ENCODE measurements around the gene CWF19L1.

Gene CWF19L1

GRCh38 chr10:100222529-100222928 lies 44.9 kb downstream of the CWF19L1 start:
- ATAC-seq (no peak), DNase-seq (no peak)
- Mint-ChIP-seq H3K4me3 (no peak overlapping the region), H3K36me3 (ENCODE audit: low read depth) (peaks cover 49% of the 10 kb centered on the region), H3K27me3 (no peaks in the 10 kb centered on the region), H3K27ac (no peak overlapping the region), H3K9me3 (no peaks in the 10 kb centered on the region), H3K4me1 (peaks cover 10% of the 10 kb centered on the region)

DNA sequence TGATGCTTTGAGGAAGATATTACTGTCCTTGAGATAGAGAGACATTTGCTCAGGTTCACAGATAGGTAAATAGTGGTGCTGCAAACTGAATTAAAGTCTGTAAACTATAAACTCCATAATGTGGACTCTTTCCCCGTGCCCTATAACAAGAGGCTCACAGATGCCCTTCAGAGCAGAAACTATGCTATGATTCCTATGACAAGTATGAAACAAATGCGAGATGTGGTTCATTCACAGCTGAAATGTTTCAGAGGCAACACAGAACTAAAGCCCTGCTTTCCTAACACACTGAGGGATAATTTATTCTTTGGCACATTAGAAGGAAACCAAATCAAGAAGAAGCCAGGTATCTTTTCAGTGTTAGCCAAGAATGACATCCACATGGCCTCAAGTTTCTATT lies 51.4 kb downstream of the CWF19L1 start:
- H3K27ac Mint-ChIP-seq = no peak overlapping the region
- H3K9me3 Mint-ChIP-seq = no peaks in the 10 kb centered on the region
- DNase-seq = no peak
- no peak overlapping the region for H3K4me3 Mint-ChIP-seq
- no peaks in the 10 kb centered on the region for H3K27me3 Mint-ChIP-seq
- ATAC-seq = no peak
- no peaks in the 10 kb centered on the region for H3K4me1 Mint-ChIP-seq
- peaks cover 54% of the 10 kb centered on the region for H3K36me3 Mint-ChIP-seq (ENCODE audit: low read depth)

DNA sequence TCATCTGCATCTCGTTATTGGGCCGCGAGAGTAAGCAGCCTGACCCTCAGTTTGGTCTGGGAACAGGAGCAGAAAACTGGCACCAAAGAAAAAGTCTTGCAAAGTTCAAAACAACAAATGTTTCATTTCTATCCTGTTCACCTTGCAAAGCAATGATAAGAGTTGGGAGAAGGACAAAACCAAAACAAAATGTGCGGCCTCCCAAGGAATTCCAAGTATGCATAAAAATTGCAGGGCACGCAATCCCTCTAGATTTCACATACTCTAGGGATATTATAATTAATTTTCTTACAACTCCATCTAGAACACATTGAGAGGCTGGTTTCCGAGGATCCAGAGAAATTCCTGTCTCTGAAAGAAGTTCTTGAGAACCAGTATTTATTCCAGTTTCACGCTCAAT lies 58.1 kb downstream of the CWF19L1 start:
- no peaks in the 10 kb centered on the region for H3K27me3 Mint-ChIP-seq
- no peaks in the 10 kb centered on the region for H3K9me3 Mint-ChIP-seq
- H3K36me3 Mint-ChIP-seq (ENCODE audit: low read depth) = peaks cover 42% of the 10 kb centered on the region
- H3K4me3 Mint-ChIP-seq = no peak overlapping the region
- ATAC-seq (no peak), DNase-seq (no peak)
- no peak overlapping the region for H3K27ac Mint-ChIP-seq
- no peaks in the 10 kb centered on the region for H3K4me1 Mint-ChIP-seq

DNA sequence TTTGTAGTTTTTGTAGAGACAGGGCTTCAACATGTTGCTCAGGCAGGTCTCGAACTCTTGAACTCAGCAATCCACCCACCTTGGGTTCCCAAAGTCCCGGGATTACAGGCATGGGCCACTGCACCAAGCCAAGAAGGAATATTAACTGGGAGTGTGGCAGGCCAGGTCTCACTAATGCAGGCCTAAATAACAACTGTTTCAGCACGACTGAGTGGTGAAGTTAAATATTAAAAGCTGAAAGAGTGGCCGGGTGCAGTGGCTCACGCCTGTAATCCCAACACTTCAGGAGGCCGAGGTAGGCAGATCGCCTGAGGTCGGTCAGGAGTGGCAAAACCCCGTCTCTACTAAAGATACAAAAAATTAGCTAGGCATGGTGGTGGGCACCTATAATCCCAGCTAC lies 59.2 kb downstream of the CWF19L1 start:
- Mint-ChIP-seq H3K4me1 (no peaks in the 10 kb centered on the region), H3K27ac (no peak overlapping the region), H3K9me3 (no peaks in the 10 kb centered on the region), H3K4me3 (no peak overlapping the region), H3K36me3 (ENCODE audit: low read depth) (peaks cover 43% of the 10 kb centered on the region), H3K27me3 (no peaks in the 10 kb centered on the region)
- ATAC-seq = no peak
- no peak for DNase-seq

DNA sequence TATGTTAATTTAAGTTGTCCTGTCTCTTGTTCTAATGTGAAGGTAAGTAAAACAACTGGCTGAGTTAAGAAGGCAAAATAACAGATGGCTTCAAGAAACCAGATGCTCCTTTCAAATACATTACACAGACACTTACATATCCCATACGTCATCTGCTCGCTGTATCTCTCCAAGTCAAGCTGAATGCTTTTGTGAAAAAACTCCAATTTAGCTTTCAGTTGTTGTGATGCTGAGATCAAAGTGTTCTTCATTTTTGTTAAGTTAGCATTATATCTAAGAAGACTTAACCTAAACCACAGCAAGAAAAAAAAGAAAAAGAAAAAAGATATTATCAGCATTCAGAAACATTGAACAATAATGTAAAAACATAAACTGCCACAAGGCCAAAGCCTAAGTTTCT lies 63.1 kb downstream of the CWF19L1 start:
- H3K27me3 Mint-ChIP-seq = no peaks in the 10 kb centered on the region
- ATAC-seq (no peak), DNase-seq (no peak)
- peaks cover 1% of the 10 kb centered on the region for H3K4me1 Mint-ChIP-seq
- H3K27ac Mint-ChIP-seq = no peak overlapping the region
- H3K36me3 Mint-ChIP-seq (ENCODE audit: low read depth) = peaks cover 51% of the 10 kb centered on the region
- H3K9me3 Mint-ChIP-seq = no peaks in the 10 kb centered on the region
- no peak overlapping the region for H3K4me3 Mint-ChIP-seq

- Mint-ChIP-seq H3K4me3 (no peak overlapping the region), H3K27me3 (no peaks in the 10 kb centered on the region), H3K9me3 (no peaks in the 10 kb centered on the region), H3K27ac (no peak overlapping the region), H3K36me3 (ENCODE audit: low read depth) (peaks cover 61% of the 10 kb centered on the region), H3K4me1 (peaks cover 1% of the 10 kb centered on the region)
- DNase-seq (no peak), ATAC-seq (no peak)
Observed at GRCh38 chr10:100201549-100201948, 65.9 kb downstream of the CWF19L1 start.

DNA sequence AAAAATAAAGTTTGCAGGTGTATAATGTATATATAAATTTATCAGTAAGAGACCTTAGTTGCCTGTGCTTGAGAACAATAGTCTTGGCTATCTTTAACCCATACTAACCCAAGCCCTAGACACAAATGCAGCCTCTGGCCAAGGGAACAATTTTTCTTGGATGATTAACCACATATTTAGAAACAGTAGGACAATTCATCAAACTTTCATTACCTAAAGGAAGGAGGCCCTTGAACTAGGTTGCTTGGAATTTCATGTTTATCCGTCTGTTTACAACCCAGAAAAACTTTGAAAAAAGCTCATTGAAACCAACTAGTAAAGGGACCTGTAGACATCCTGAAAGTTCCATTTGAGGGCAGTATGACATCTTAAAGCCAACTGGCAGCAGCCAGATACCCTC lies 72.7 kb downstream of the CWF19L1 start:
- DNase-seq (no peak), ATAC-seq (no peak)
- Mint-ChIP-seq H3K27me3 (no peaks in the 10 kb centered on the region), H3K4me3 (no peak overlapping the region), H3K27ac (no peak overlapping the region), H3K36me3 (ENCODE audit: low read depth) (peaks cover 51% of the 10 kb centered on the region), H3K9me3 (no peaks in the 10 kb centered on the region), H3K4me1 (peaks cover 6% of the 10 kb centered on the region)

DNA sequence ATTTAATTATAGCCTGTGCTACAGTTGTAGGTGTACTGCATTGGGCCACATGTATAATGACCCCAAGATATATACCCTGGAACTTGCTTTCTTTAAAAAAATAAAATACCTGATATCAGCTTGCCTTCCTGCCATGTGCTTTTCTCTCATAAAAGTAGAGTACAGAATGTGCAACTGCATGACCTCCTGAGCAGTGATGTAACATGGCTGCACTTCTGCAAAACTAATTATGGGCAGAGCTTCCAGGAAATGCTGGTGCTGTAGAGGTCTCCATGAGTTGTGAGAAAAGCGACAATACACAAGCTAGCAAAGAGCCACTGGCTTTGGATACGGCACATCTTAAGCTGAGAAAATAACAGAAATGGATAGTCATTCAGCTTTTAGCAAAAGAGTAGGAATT lies 75.1 kb downstream of the CWF19L1 start:
- Mint-ChIP-seq H3K9me3 (no peaks in the 10 kb centered on the region), H3K4me3 (no peak overlapping the region), H3K27ac (no peak overlapping the region), H3K4me1 (peaks cover 23% of the 10 kb centered on the region), H3K27me3 (no peaks in the 10 kb centered on the region), H3K36me3 (ENCODE audit: low read depth) (peaks cover 51% of the 10 kb centered on the region)
- DNase-seq (no peak), ATAC-seq (no peak)

DNA sequence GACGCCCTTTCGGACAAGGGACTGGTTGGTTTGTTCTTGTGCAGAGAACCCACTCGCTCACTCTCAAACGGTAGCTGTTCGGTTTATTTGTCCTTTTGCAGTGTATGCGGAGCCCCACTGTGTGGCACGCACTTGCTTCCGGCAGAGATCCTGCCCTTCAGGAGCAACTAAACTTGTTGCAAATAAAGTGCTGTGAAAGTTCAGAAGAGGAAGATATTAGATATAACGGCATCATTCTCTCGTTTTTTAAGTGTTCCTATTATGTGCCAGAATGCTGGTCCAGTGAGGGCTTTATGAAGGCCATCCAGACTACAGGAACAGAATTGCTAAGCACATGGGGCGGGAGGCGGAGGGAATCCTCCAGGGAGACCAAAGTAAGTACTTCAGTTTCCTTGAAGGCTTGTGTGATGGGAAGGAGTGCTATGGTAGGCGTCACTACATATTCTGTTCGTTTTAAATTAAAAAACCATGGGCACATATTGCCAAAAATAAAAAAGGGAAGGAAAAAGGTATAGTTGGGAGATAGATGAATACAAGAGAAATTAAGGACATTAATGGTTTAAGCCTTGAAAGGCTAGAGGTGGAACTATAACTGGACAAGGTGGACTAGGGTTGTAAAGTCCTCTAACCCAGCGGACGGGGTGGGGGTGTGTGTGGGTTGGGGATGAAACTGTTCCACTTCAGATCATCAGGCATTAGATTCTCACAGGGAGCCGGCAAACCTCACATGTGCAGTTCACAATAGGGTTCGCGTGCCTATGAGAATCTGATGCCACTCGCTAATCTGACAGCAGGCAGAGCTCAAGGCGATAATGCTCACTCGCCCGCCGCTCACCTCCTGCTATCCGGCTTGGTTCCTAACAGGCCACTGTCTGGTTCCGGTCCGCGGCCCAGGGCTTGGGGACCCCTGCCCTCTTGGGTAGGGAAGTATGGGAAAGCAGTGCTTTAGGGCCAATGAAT lies 80.9 kb downstream of the CWF19L1 start:
- Mint-ChIP-seq H3K27me3 (no peaks in the 10 kb centered on the region), H3K4me3 (peak overlapping the region; percentile 92), H3K36me3 (ENCODE audit: low read depth) (peaks cover 56% of the 10 kb centered on the region), H3K4me1 (peaks cover 63% of the 10 kb centered on the region), H3K9me3 (no peaks in the 10 kb centered on the region), H3K27ac (peak overlapping the region; percentile 95)
- peak; percentile 37 for DNase-seq
- peak; percentile 58 for ATAC-seq

- Mint-ChIP-seq H3K36me3 (ENCODE audit: low read depth) (peaks cover 51% of the 10 kb centered on the region), H3K9me3 (no peaks in the 10 kb centered on the region), H3K27ac (peak within 1 kb of the TSS; percentile 95), H3K27me3 (no peaks in the 10 kb centered on the region), H3K4me3 (peak within 1 kb of the TSS; percentile 92), H3K4me1 (peaks cover 63% of the 10 kb centered on the region)
- ATAC-seq (peak; percentile 91), DNase-seq (peak; percentile 97)
Observed at GRCh38 chr10:100185364-100186252, 81.8 kb downstream of the CWF19L1 start, which contains the start of gene ERLIN1. Gene ERLIN1 (minus strand): TSS chr10:100186029. CDS start chr10:100185626, 403 bp downstream.

DNA sequence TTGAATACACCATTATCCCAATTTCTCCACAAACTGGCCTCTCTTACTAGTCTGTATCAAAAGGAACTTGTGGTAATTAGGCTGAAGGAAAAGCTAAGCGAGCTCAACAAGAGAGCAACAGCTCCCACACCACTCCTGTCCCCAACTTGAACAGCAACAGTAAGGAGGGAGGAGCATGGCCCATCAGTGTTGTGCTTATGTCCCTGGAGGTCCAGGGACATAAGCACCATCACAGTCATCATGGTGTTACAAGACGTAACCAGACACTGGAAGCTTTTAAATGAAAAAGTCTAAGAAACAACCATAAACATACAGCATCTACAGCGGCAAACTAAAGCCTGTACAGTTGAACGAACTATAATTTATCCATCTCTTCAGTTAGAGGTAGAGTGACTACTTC lies 82.6 kb downstream of the CWF19L1 start:
- H3K4me3 Mint-ChIP-seq = peak overlapping the region; percentile 92

GRCh38 chr10:100184426-100184825 lies 83.0 kb downstream of the CWF19L1 start:
- Mint-ChIP-seq H3K36me3 (ENCODE audit: low read depth) (peaks cover 49% of the 10 kb centered on the region), H3K4me3 (peak overlapping the region; percentile 92), H3K27ac (peak overlapping the region; percentile 95), H3K9me3 (no peaks in the 10 kb centered on the region), H3K27me3 (no peaks in the 10 kb centered on the region), H3K4me1 (peaks cover 63% of the 10 kb centered on the region)
- DNase-seq (no peak), ATAC-seq (no peak)

More for the DNA sequence above, 82.6 kb downstream of the CWF19L1 start:
- Mint-ChIP-seq H3K4me1 (peaks cover 63% of the 10 kb centered on the region), H3K27me3 (no peaks in the 10 kb centered on the region), H3K9me3 (no peaks in the 10 kb centered on the region), H3K27ac (peak overlapping the region; percentile 95), H3K36me3 (ENCODE audit: low read depth) (peaks cover 51% of the 10 kb centered on the region)
- ATAC-seq (no peak), DNase-seq (no peak)

- ATAC-seq = no peak
- no peaks in the 10 kb centered on the region for H3K27me3 Mint-ChIP-seq
- peak overlapping the region; percentile 92 for H3K4me3 Mint-ChIP-seq
- peaks cover 48% of the 10 kb centered on the region for H3K36me3 Mint-ChIP-seq (ENCODE audit: low read depth)
- DNase-seq = no peak
- no peaks in the 10 kb centered on the region for H3K9me3 Mint-ChIP-seq
- H3K4me1 Mint-ChIP-seq = peaks cover 54% of the 10 kb centered on the region
- H3K27ac Mint-ChIP-seq = peak overlapping the region; percentile 37
Observed at GRCh38 chr10:100183481-100183880, 84.0 kb downstream of the CWF19L1 start.

DNA sequence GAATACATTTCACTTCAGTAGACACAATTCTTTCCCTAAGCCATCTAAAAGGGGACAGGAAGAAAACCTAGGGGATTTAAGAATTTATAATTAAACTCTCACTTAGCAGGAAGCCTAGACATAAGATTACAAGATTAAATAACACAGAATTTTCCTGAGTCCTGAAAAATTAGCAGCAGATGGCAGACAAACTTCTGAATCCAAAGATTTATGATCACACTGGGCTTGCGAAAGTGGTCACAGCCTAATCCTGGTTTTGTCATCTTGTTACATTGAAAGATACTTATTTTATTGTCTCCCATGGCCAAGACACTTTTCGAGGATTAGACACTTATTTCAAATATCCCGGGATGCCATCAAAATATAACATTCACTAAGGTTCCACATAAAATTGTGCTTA lies 84.5 kb downstream of the CWF19L1 start:
- DNase-seq = no peak
- Mint-ChIP-seq H3K4me3 (no peak overlapping the region), H3K36me3 (ENCODE audit: low read depth) (peaks cover 50% of the 10 kb centered on the region), H3K4me1 (peaks cover 50% of the 10 kb centered on the region), H3K27me3 (no peaks in the 10 kb centered on the region), H3K9me3 (no peaks in the 10 kb centered on the region), H3K27ac (peak overlapping the region; percentile 3)
- ATAC-seq = no peak
